OCI-LY1 (cell line): Measurements from ENCODE around the gene TPSB2.
"Not testable (repeated sequence)": the region's sequence is repeated elsewhere in the genome, so short reads cannot be mapped to it uniquely, and the experiment has no call there.

Experiments
- H2AFZ ChIP-seq: fragments of 200-600 bp; sonication (generic), shearing (Covaris generic); 2 replicates; pipeline ENCODE4 v1.6.0; 2014; ENCODE audit warnings: antibody characterized with exemption, mild to moderate bottlenecking, low read length
- H3F3A ChIP-seq: fragments of 200-600 bp; sonication (generic), shearing (Covaris generic); 2 replicates; pipeline ENCODE4 v1.6.0; 2014; ENCODE audit warnings: mild to moderate bottlenecking, antibody characterized with exemption, low read length, moderate library complexity; ENCODE audit not compliant: insufficient read depth
- H3K27ac ChIP-seq: fragments of 200-600 bp; sonication (generic); 2 replicates; pipeline ENCODE4 v1.5.1; 2014; ENCODE audit warnings: low read length, mixed run types, mild to moderate bottlenecking, low read depth; ENCODE audit not compliant: poor library complexity, severe bottlenecking
- H3K27me3 ChIP-seq: fragments of 200-600 bp; sonication (generic); 2 replicates; pipeline ENCODE4 v1.6.0; 2014; ENCODE audit warnings: antibody characterized with exemption, mild to moderate bottlenecking, low read length, moderate library complexity; ENCODE audit not compliant: insufficient read depth
- H3K36me3 ChIP-seq: fragments of 200-600 bp; sonication (generic); 2 replicates; pipeline ENCODE4 v1.6.1; 2014; ENCODE audit warnings: mild to moderate bottlenecking, antibody characterized with exemption, low read length, moderate library complexity, mixed read lengths; ENCODE audit not compliant: insufficient read depth
- H3K4me1 ChIP-seq: fragments of 200-600 bp; sonication (generic); 2 replicates; pipeline ENCODE4 v1.5.1; 2014; ENCODE audit warnings: mild to moderate bottlenecking, low read length, moderate library complexity; ENCODE audit not compliant: insufficient read depth, severe bottlenecking
- H3K4me2 ChIP-seq: fragments of 200-600 bp; sonication (generic), shearing (Covaris generic); 2 replicates; pipeline ENCODE4 v1.6.1; 2014; ENCODE audit warnings: low read length
- H3K4me3 ChIP-seq: fragments of 200-600 bp; sonication (generic); 2 replicates; pipeline ENCODE4 v1.5.1; 2014; ENCODE audit warnings: low read length, low read depth, mild to moderate bottlenecking, mixed read lengths; ENCODE audit not compliant: poor library complexity, severe bottlenecking
- H3K79me2 ChIP-seq: fragments of 200-600 bp; shearing (Covaris generic); 2 replicates; pipeline ENCODE4 v1.6.1; 2016; ENCODE audit warnings: mixed run types, low read length, mixed read lengths; ENCODE audit not compliant: insufficient read depth
- H3K9ac ChIP-seq: fragments of 200-600 bp; sonication (generic), shearing (Covaris generic); 2 replicates; pipeline ENCODE4 v1.6.1; 2014; ENCODE audit warnings: mild to moderate bottlenecking, low read length, mixed read lengths
- H3K9me2 ChIP-seq: fragments of 200-600 bp; sonication (generic), shearing (Covaris generic); 2 replicates; pipeline ENCODE4 v1.6.1; 2014; ENCODE audit warnings: low read depth, mild to moderate bottlenecking, low read length, mixed read lengths
- H3K9me3 ChIP-seq: fragments of 200-600 bp; shearing (Covaris generic); 2 replicates; pipeline ENCODE4 v1.6.1; 2014; ENCODE audit warnings: low read length, mixed read lengths
- H4K20me1 ChIP-seq: fragments of 200-600 bp; sonication (generic), shearing (Covaris generic); 2 replicates; pipeline ENCODE4 v1.6.0; 2016; ENCODE audit warnings: mild to moderate bottlenecking, low read length; ENCODE audit not compliant: insufficient read depth

Gene TPSB2

GRCh38 chr16:1231301-1231700 is 1.3 kb upstream of the TPSB2 start:
- H3K9me3 ChIP-seq, H3K9ac ChIP-seq, H2AFZ ChIP-seq, H3F3A ChIP-seq, H3K36me3 ChIP-seq, H4K20me1 ChIP-seq, H3K9me2 ChIP-seq, H3K4me2 ChIP-seq, H3K27ac ChIP-seq, H3K4me1 ChIP-seq, H3K27me3 ChIP-seq, H3K79me2 ChIP-seq, H3K4me3 ChIP-seq: not testable (repeated sequence)

- H3K36me3 ChIP-seq, H3F3A ChIP-seq, H3K27me3 ChIP-seq, H3K9me3 ChIP-seq, H3K27ac ChIP-seq, H4K20me1 ChIP-seq, H3K9me2 ChIP-seq, H3K4me2 ChIP-seq, H2AFZ ChIP-seq, H3K4me1 ChIP-seq, H3K4me3 ChIP-seq, H3K9ac ChIP-seq, H3K79me2 ChIP-seq: not testable (repeated sequence)
These were observed 658 bp upstream of the TPSB2 start for GRCh38 chr16:1230471-1231212.

GRCh38 chr16:1229476-1229875 is 508 bp downstream of the TPSB2 start:
- not testable (repeated sequence) for H3K9ac ChIP-seq, H4K20me1 ChIP-seq, H3K9me2 ChIP-seq, H3K79me2 ChIP-seq, H3K9me3 ChIP-seq, H3K27me3 ChIP-seq, H3K4me1 ChIP-seq, H3K27ac ChIP-seq, H3F3A ChIP-seq, H2AFZ ChIP-seq, H3K4me2 ChIP-seq, H3K36me3 ChIP-seq, H3K4me3 ChIP-seq

- H3F3A ChIP-seq, result not testable (repeated sequence)
These were observed 1.8 kb downstream of the TPSB2 start for GRCh38 chr16:1228227-1228626.

GRCh38 chr16:1226692-1227091 is 3.3 kb downstream of the TPSB2 start:
- not testable (repeated sequence) for H3K9me3 ChIP-seq, H3K4me3 ChIP-seq, H3K79me2 ChIP-seq, H3K4me2 ChIP-seq, H3K27me3 ChIP-seq, H3K9me2 ChIP-seq, H3K36me3 ChIP-seq, H2AFZ ChIP-seq, H3K4me1 ChIP-seq, H4K20me1 ChIP-seq, H3F3A ChIP-seq, H3K27ac ChIP-seq, H3K9ac ChIP-seq

More at GRCh38 chr16:1228227-1228626, 1.8 kb downstream of the TPSB2 start:
- H3K9me2 ChIP-seq, H3K27ac ChIP-seq, H3K9me3 ChIP-seq, H3K27me3 ChIP-seq, H3K4me2 ChIP-seq, H2AFZ ChIP-seq, H3K79me2 ChIP-seq, H3K36me3 ChIP-seq, H3K4me3 ChIP-seq, H3K4me1 ChIP-seq, H4K20me1 ChIP-seq, H3K9ac ChIP-seq: not testable (repeated sequence)

- not testable (repeated sequence) for H4K20me1 ChIP-seq, H3K79me2 ChIP-seq, H3K9me3 ChIP-seq, H2AFZ ChIP-seq, H3K9ac ChIP-seq, H3K4me1 ChIP-seq, H3K27ac ChIP-seq, H3K36me3 ChIP-seq, H3K9me2 ChIP-seq, H3F3A ChIP-seq, H3K4me3 ChIP-seq, H3K27me3 ChIP-seq, H3K4me2 ChIP-seq
These were observed 4.2 kb downstream of the TPSB2 start for GRCh38 chr16:1225728-1226311.
